Mesothelial cell of epicardium (in vitro differentiated cells): ENCODE measurements around the gene PRADC1. TPM values are rescaled to one million over a fixed set of nuclear protein-coding genes. Genes with fewer than 3 reads are reported as not detected.

Experiments used
- DNase-seq, 2 experiments: peaks; one replicate each; pipeline ENCODE4 v3.0.0; 2021; ENCODE audit warnings: low spot score in 2 of 2; ENCODE audit not compliant: unreplicated experiment in 2 of 2
- H3K27ac Mint-ChIP-seq: 2 replicates; pipeline ENCODE4 v1.8.0; 2021; ENCODE audit warnings: mixed read lengths
- H3K27me3 Mint-ChIP-seq: 2 replicates; pipeline ENCODE4 v1.8.0; 2021; ENCODE audit warnings: low read depth, mixed read lengths
- H3K36me3 Mint-ChIP-seq: 2 replicates; pipeline ENCODE4 v1.8.0; 2021; ENCODE audit warnings: mixed read lengths
- H3K4me1 Mint-ChIP-seq: 2 replicates; pipeline ENCODE4 v1.8.0; 2021; ENCODE audit warnings: mixed read lengths
- H3K4me3 Mint-ChIP-seq: 2 replicates; pipeline ENCODE4 v1.8.0; 2021; ENCODE audit warnings: mild to moderate bottlenecking, moderate library complexity, mixed read lengths
- H3K9me3 Mint-ChIP-seq: 2 replicates; pipeline ENCODE4 v1.8.0; 2021; ENCODE audit warnings: mixed read lengths
- CTCF ChIP-seq: fragments of 200-600 bp; sonication (generic); IDR thresholded peaks from one replicate; pipeline ENCODE4 v1.5.0; 2021; ENCODE audit warnings: antibody characterized with exemption; ENCODE audit not compliant: unreplicated experiment
- total RNA-seq: library from RNA; stranded (reverse); gene quantifications from 3 replicates; pipeline ENCODE4 v1.2.1, GENCODE V29; 2021

Gene PRADC1
- total RNA-seq, 1 donor from 2014 or later: 5.9 TPM

- no peak for TF ChIP-seq CTCF
- no peak overlapping the region for H3K27ac Mint-ChIP-seq
- no peak for DNase-seq
- H3K4me3 Mint-ChIP-seq: no peak overlapping the region
- no peaks in the 10 kb centered on the region for H3K36me3 Mint-ChIP-seq
- H3K4me1 Mint-ChIP-seq: peaks cover 21% of the 10 kb centered on the region
- H3K9me3 Mint-ChIP-seq: no peaks in the 10 kb centered on the region
- peaks cover 28% of the 10 kb centered on the region for H3K27me3 Mint-ChIP-seq
Observed at GRCh38 chr2:73212098-73212447, 21.0 kb downstream of the PRADC1 start.

GRCh38 chr2:73210696-73211095, 22.3 kb downstream of the PRADC1 start:
- Mint-ChIP-seq H3K27ac (no peak overlapping the region), H3K27me3 (peaks cover 40% of the 10 kb centered on the region), H3K36me3 (no peaks in the 10 kb centered on the region), H3K4me1 (peaks cover 19% of the 10 kb centered on the region), H3K4me3 (no peak overlapping the region), H3K9me3 (no peaks in the 10 kb centered on the region)
- no peak for DNase-seq
- no peak for TF ChIP-seq CTCF

- Mint-ChIP-seq H3K4me1 (peaks cover 12% of the 10 kb centered on the region), H3K36me3 (no peaks in the 10 kb centered on the region), H3K27ac (no peak overlapping the region), H3K9me3 (no peaks in the 10 kb centered on the region), H3K27me3 (peaks cover 47% of the 10 kb centered on the region), H3K4me3 (no peak overlapping the region)
- no peak for DNase-seq
- no peak for TF ChIP-seq CTCF
Observed at GRCh38 chr2:73210019-73210418, 23.0 kb downstream of the PRADC1 start.

- no peak for TF ChIP-seq CTCF
- H3K9me3 Mint-ChIP-seq: no peaks in the 10 kb centered on the region
Observed at GRCh38 chr2:73208258-73208657, 24.8 kb downstream of the PRADC1 start.

GRCh38 chr2:73205611-73206010, 27.4 kb downstream of the PRADC1 start:
- no peak overlapping the region for H3K27ac Mint-ChIP-seq
- H3K4me1 Mint-ChIP-seq: peaks cover 2% of the 10 kb centered on the region
- TF ChIP-seq CTCF: no peak
- H3K4me3 Mint-ChIP-seq: no peak overlapping the region
- no peaks in the 10 kb centered on the region for H3K36me3 Mint-ChIP-seq
- H3K9me3 Mint-ChIP-seq: peaks cover 6% of the 10 kb centered on the region
- peaks cover 89% of the 10 kb centered on the region for H3K27me3 Mint-ChIP-seq
- DNase-seq: no peak

More at GRCh38 chr2:73208258-73208657, 24.8 kb downstream of the PRADC1 start:
- H3K27ac Mint-ChIP-seq: no peak overlapping the region
- H3K4me1 Mint-ChIP-seq: peaks cover 3% of the 10 kb centered on the region
- no peak for DNase-seq
- no peak overlapping the region for H3K4me3 Mint-ChIP-seq
- H3K27me3 Mint-ChIP-seq: peaks cover 64% of the 10 kb centered on the region
- no peaks in the 10 kb centered on the region for H3K36me3 Mint-ChIP-seq

GRCh38 chr2:73203055-73203681, 29.9 kb downstream of the PRADC1 start:
- H3K4me1 Mint-ChIP-seq: peaks cover 2% of the 10 kb centered on the region
- H3K27ac Mint-ChIP-seq: no peak overlapping the region
- H3K9me3 Mint-ChIP-seq: peaks cover 6% of the 10 kb centered on the region
- no peaks in the 10 kb centered on the region for H3K36me3 Mint-ChIP-seq
- H3K4me3 Mint-ChIP-seq: peak overlapping the region; percentile 36
- H3K27me3 Mint-ChIP-seq: peaks cover 94% of the 10 kb centered on the region
- DNase-seq: no peak
- no peak for TF ChIP-seq CTCF
